Endothelial cell of umbilical vein (primary cell): ENCODE measurements around the gene POLN. TPM values are rescaled to one million over a fixed set of nuclear protein-coding genes. Genes with fewer than 3 reads are reported as not detected.

Source experiments
- BruUV-seq: library from RNA; stranded (reverse); fragments of 400-500 nt; replicated peaks from 2 replicates; lab custom pipeline; 2021; lab: Mats Ljungman, UMichigan
- CTCF ChIA-PET: fragments of 300-600, 350-600 bp; sonication (Branson Sonifier 250); formaldehyde crosslinking; loops from one replicate; lab custom pipeline; 2021; ENCODE audit warnings: antibody characterized with exemption, inconsistent platforms; lab: Charles Lee
- POLR2A ChIA-PET: fragments of 300-600, 350-600 bp; sonication (Branson Sonifier 250); formaldehyde crosslinking; loops from one replicate; lab custom pipeline; 2021; ENCODE audit warnings: antibody characterized with exemption, inconsistent platforms; lab: Charles Lee
- DNase-seq: peaks from one replicate; pipeline ENCODE4 v3.0.0-alpha.2; 2011; ENCODE audit warnings: low read depth, low spot score
- FAIRE-seq: peaks from 2 replicates; lab custom pipeline; 2011; peaks lifted over from hg19 to GRCh38; lab: Jason Lieb, UNC
- H2AFZ ChIP-seq: 2 replicates; pipeline ENCODE4 v1.6.0; 2012; ENCODE audit warnings: low read depth, low read length, control low read depth, inconsistent platforms
- H3K27ac ChIP-seq: 2 replicates; pipeline ENCODE4 v1.5.1; 2011; ENCODE audit warnings: low read depth, mild to moderate bottlenecking, control low read depth, low read length, moderate library complexity; ENCODE audit not compliant: insufficient read depth
- H3K27me3 ChIP-seq, 2 experiments: 2 replicates each; pipeline versions ENCODE4 v1.6.0 to v1.6.1; 2011; ENCODE audit warnings: low read length in 2 of 2, mixed read lengths in 1 of 2; ENCODE audit not compliant: control insufficient read depth in 2 of 2, insufficient read depth in 2 of 2
- H3K36me3 ChIP-seq, 2 experiments: 2 replicates in 1 of 2; 3 replicates in 1 of 2; pipeline ENCODE4 v1.5.1; 2011; ENCODE audit warnings: low read length in 2 of 2, mild to moderate bottlenecking in 1 of 2, moderate library complexity in 1 of 2; ENCODE audit not compliant: control insufficient read depth in 2 of 2, insufficient read depth in 2 of 2; ENCODE audit errors: extremely low read depth in 1 of 2
- H3K4me1 ChIP-seq: 3 replicates; pipeline ENCODE4 v1.5.1; 2011; ENCODE audit warnings: mild to moderate bottlenecking, low read length; ENCODE audit not compliant: control insufficient read depth, insufficient read depth; ENCODE audit errors: extremely low read depth
- H3K4me2 ChIP-seq: 2 replicates; pipeline ENCODE4 v1.6.1; 2011; ENCODE audit warnings: low read length, control low read depth, mixed read lengths; ENCODE audit not compliant: insufficient read depth
- H3K4me3 ChIP-seq, 3 experiments: fragments of 200-600 bp in 1 of 3; sonication (generic), shearing (Covaris generic) in 1 of 3; replicated peaks in 1 of 3; 2 replicates each; pipeline ENCODE4 v1.5.1; 2011 to 2016; ENCODE audit warnings: control low read depth in 3 of 3, low read length in 3 of 3, mild to moderate bottlenecking in 2 of 3, inconsistent platforms in 1 of 3, low read depth in 1 of 3, moderate library complexity in 1 of 3; ENCODE audit not compliant: insufficient read depth in 1 of 3
- H3K79me2 ChIP-seq: 2 replicates; pipeline ENCODE4 v1.6.0; 2012; ENCODE audit warnings: low read length, inconsistent platforms; ENCODE audit not compliant: control insufficient read depth, insufficient read depth
- H3K9ac ChIP-seq: replicated peaks from 2 replicates; pipeline ENCODE3; 2011; ENCODE audit warnings: low read length, control low read depth; ENCODE audit not compliant: insufficient read depth; ENCODE audit errors: extremely low read depth
- H3K9me1 ChIP-seq: replicated peaks from 3 replicates; pipeline ENCODE4 v1.6.0; 2011; ENCODE audit warnings: mild to moderate bottlenecking, low read length; ENCODE audit not compliant: control insufficient read depth, insufficient read depth; ENCODE audit errors: extremely low read depth
- H3K9me3 ChIP-seq: replicated peaks from 2 replicates; pipeline ENCODE4 v1.5.1; 2012; ENCODE audit warnings: low read length, inconsistent platforms; ENCODE audit not compliant: control insufficient read depth, insufficient read depth
- H4K20me1 ChIP-seq: replicated peaks from 2 replicates; pipeline ENCODE3; 2011; ENCODE audit warnings: mild to moderate bottlenecking, low read length; ENCODE audit not compliant: control insufficient read depth, insufficient read depth; ENCODE audit errors: extremely low read depth
- CTCF ChIP-seq, 2 donors: IDR thresholded peaks; 1 replicate in 1 of 2; 2 replicates in 1 of 2; pipeline ENCODE4 v1.5.1; 2011; ENCODE audit warnings: low read length in 2 of 2, mild to moderate bottlenecking in 2 of 2, moderate library complexity in 2 of 2, control low read depth in 1 of 2, inconsistent platforms in 1 of 2, low read depth in 1 of 2; ENCODE audit not compliant: insufficient read depth in 1 of 2; ENCODE audit errors: extremely low read depth in 1 of 2
- EZH2 ChIP-seq: IDR thresholded peaks from 2 replicates; pipeline ENCODE4 v1.6.1; 2012; ENCODE audit warnings: borderline replicate concordance, low read depth, mild to moderate bottlenecking, moderate library complexity, low read length, inconsistent platforms; ENCODE audit not compliant: severe bottlenecking
- GATA2 ChIP-seq: IDR thresholded peaks from 2 replicates; pipeline ENCODE4 v1.7.0; 2011; ENCODE audit warnings: low read depth, mild to moderate bottlenecking, moderate library complexity, mixed read lengths, low read length; ENCODE audit not compliant: insufficient read length, insufficient read depth
- JUN ChIP-seq: IDR thresholded peaks from 2 replicates; pipeline ENCODE4 v1.6.1; 2011; ENCODE audit warnings: borderline replicate concordance, low read depth; ENCODE audit not compliant: insufficient read length, insufficient read depth
- MAX ChIP-seq: IDR thresholded peaks from 2 replicates; pipeline ENCODE4 v1.6.1; 2011; ENCODE audit not compliant: insufficient read depth, insufficient read length
- MYC ChIP-seq: IDR thresholded peaks from one replicate; pipeline ENCODE4 v1.6.1; 2011; ENCODE audit warnings: mild to moderate bottlenecking, low read depth, low read length
- POLR2A ChIP-seq: IDR thresholded peaks from 2 replicates; pipeline ENCODE4 v1.6.1; 2012; ENCODE audit warnings: low read depth, mild to moderate bottlenecking, control low read depth, low read length
- POLR2AphosphoS5 ChIP-seq: IDR thresholded peaks from 2 replicates; pipeline ENCODE4 v1.6.1; 2012; ENCODE audit warnings: low read depth, mild to moderate bottlenecking, control low read depth, low read length, moderate library complexity; ENCODE audit not compliant: insufficient read depth
- dilution Hi-C: fragments of 300-500 bp; cut with MboI; formaldehyde crosslinking; loops from one replicate; pipeline ENCODE4 v1.15.0; 2019; ENCODE audit warnings: low sequenced_read_pairs; ENCODE audit not compliant: extremely low pct_ligation_motif_present
- intact Hi-C: fragments of 100-400 bp; cut with micrococcal nuclease; formaldehyde crosslinking; loops from one replicate; pipeline ENCODE4 v1.10.0; 2022
- polyA plus RNA-seq, 4 experiments: library from polyadenylated mRNA; depleted of rRNA in 3 of 4; stranded (reverse) in 3 of 4; unstranded in 1 of 4; fragments of >200 nt; gene quantifications; 2 replicates each; pipeline versions ENCODE4 v1.2.1 to v1.2.3, GENCODE V29; 2011 to 2012; ENCODE audit warnings: missing spikeins in 1 of 4
- total RNA-seq: library from RNA; stranded (reverse); gene quantifications from 2 replicates; pipeline ENCODE4 v1.2.3, GENCODE V29; 2021

Gene POLN
- total and polyA plus RNA-seq, 2 donors (not counting 3 experiments of a cell fraction or from before 2014, with no cell fraction given), result 1.3 to 4.2 TPM

- Histone ChIP-seq H3K4me3 (no peak overlapping the region), H3K9me3 (no peaks in the 10 kb centered on the region), H3K79me2 (no peaks in the 10 kb centered on the region), H3K36me3 (no peaks in the 10 kb centered on the region), H3K27ac (no peak overlapping the region), H3K4me2 (no peak overlapping the region), H2AFZ (no peak overlapping the region), H4K20me1 (no peaks in the 10 kb centered on the region), H3K9me1 (no peaks in the 10 kb centered on the region), H3K9ac (no peak overlapping the region), H3K4me1 (no peaks in the 10 kb centered on the region), H3K27me3 (peaks cover 2 to 10% of the 10 kb centered on the region in 2 experiments)
- dilution Hi-C loops (no loop called here), intact Hi-C loops (no loop called here)
- FAIRE-seq (no peak), DNase-seq (no peak)
- ChIA-PET CTCF (no interaction called here), POLR2A (no interaction called here)
- BruUV-seq, result no TSS peak
- TF ChIP-seq MAX, result no peak
- no peak for TF ChIP-seq POLR2AphosphoS5
- no peak for TF ChIP-seq GATA2
- TF ChIP-seq EZH2, result no peak
Observed at GRCh38 chr4:2065106-2065930, 176.6 kb downstream of the POLN start.

GRCh38 chr4:2064276-2064991, 177.5 kb downstream of the POLN start:
- H4K20me1 ChIP-seq, result no peaks in the 10 kb centered on the region
- ChIA-PET CTCF (no interaction called here), POLR2A (no interaction called here)
- H3K4me3 ChIP-seq, result no peak overlapping the region
- no peaks in the 10 kb centered on the region for H3K9me3 ChIP-seq
- H3K36me3 ChIP-seq, result no peaks in the 10 kb centered on the region
- no peaks in the 10 kb centered on the region for H3K4me1 ChIP-seq
- no peak overlapping the region for H3K27ac ChIP-seq
- H3K4me2 ChIP-seq, result no peak overlapping the region
- TF ChIP-seq MAX (no peak), CTCF (IDR thresholded peaks at IDR 0.05; ENCODE audit: extremely low read depth in 1 of 2, insufficient read depth in 1 of 2, low read depth in 1 of 2, low read length in 2 of 2) (no peak), GATA2 (no peak), EZH2 (no peak), POLR2A (no peak), JUN (no peak), MYC (no peak), POLR2AphosphoS5 (no peak)
- H3K79me2 ChIP-seq, result no peaks in the 10 kb centered on the region
- no peak overlapping the region for H3K9ac ChIP-seq
- no peak for DNase-seq
- intact Hi-C loops, result no loop called here
- no peaks in the 10 kb centered on the region for H3K9me1 ChIP-seq
- dilution Hi-C loops, result no loop called here
- H2AFZ ChIP-seq, result no peak overlapping the region
- FAIRE-seq, result no peak
- BruUV-seq, result no TSS peak
- peaks cover 2 to 13% of the 10 kb centered on the region in 2 experiments for H3K27me3 ChIP-seq
